ENCODE results near the gene CLEC16A.
"Not testable (repeated sequence)": the region's sequence is repeated elsewhere in the genome, so short reads cannot be mapped to it uniquely, and the experiment has no call there.

The CLEC16A gene

DNA sequence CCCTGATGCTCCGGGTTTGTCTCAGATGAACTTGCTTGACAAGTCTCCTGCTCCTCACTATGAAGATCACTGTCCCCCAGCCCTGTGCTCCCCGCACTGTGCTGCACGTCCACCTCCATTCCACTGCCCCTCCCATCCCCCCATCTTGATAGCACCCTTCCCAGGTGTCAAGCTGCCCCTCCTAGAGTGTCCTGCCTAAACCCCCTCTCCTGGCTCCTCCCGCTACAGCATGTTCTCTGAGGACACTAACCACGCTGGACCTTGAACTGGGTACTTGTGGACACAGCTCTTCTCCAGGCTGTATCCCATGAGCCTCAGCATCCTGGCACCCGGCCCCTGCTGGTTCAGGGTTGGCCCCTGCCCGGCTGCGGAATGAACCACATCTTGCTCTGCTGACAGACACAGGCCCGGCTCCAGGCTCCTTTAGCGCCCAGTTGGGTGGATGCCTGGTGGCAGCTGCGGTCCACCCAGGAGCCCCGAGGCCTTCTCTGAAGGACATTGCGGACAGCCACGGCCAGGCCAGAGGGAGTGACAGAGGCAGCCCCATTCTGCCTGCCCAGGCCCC is 20.6 kb upstream of the CLEC16A start:
- no peak for DNase-seq (ENCODE audit: low read depth)

DNA sequence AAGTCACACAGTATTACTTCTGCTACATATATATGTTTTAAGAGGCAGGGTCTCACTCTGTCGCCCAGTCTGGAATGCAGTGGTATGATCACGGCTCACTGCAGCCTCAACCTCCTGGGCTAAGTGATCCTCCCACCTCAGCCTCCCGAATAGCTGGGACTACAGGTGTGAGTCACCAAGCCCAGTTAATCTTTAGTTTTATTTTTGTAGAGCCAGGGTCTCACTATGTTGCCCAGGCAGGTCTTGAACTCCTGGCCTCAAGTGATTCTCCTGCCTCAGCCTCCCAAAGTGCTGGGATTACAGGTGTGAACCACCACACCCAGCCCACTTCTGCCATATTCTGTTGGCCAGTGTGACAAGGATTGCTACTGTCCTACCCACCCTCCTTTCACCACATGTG is 19.1 kb upstream of the CLEC16A start:
- DNase-seq (ENCODE audit: low read depth), result not testable (repeated sequence)

DNA sequence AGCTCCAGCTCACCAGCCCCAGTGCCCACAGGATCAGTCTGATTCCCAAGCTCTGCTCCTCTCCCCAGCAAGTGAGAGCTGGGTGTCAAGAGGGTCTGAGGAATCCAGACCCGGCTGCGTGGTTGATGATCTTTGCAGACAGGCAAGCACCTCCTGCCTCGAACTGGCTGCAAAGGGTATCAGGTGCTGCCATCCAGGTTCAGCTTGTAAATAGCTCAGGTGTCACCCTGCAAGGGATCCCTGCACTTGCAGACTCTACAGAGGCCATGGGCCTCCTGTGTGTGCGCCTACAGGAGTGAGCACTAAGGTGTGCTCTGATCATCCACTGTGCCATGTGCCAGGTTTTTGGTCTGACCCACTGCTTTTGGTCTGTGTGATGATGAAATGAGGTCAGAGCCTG is 18.3 kb upstream of the CLEC16A start:
- DNase-seq (ENCODE audit: low read depth), result no peak

DNA sequence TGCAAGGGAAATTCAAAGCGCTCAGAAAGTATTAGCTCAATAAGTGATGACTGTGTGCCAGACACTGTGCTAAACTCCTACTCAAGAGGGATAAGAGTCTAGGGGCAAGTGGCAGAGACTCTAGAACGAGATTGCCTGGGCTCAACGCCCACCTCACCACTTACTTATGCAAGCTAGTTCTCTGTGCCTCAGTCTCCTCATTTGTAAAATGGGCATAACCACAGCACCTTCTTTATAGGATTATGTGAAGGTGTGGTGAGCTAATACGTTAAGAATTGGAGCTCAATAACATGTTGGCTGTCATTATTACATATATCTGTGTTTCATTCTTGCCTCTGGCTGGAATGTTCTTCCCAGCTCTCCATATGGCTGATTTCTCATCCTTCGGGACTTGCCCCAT is 17.5 kb upstream of the CLEC16A start:
- no peak for DNase-seq (ENCODE audit: low read depth)

DNA sequence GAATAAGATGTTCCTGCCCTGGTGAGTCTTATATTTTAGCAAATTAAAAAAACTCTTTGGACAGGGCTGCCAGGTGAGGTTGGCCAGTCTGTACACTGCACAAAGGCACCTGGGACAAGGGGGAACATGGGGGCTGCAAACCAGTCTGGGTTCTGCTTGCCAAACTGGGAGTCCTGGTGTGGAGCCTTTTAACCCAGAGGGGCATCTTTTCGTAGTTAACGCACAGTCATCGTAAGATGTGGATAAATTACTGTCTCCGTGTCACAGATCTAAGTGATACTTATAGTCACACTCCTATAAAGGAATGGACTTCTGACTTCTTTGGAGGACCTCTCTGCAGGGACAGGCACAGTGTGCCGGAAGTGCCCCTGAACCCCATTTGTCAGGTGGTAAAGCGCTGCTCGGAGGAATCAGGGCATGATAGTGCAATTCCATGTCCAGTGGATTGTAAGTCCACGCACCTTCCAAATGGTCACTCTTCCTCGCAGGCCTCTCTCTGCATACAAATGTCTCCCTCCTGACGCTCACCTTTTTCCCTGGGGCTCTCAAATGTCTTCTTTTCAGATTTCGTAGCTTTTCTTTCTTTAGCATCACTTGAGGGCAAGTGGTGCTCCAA is 16.8 kb upstream of the CLEC16A start:
- no peak for DNase-seq (ENCODE audit: low read depth)

DNA sequence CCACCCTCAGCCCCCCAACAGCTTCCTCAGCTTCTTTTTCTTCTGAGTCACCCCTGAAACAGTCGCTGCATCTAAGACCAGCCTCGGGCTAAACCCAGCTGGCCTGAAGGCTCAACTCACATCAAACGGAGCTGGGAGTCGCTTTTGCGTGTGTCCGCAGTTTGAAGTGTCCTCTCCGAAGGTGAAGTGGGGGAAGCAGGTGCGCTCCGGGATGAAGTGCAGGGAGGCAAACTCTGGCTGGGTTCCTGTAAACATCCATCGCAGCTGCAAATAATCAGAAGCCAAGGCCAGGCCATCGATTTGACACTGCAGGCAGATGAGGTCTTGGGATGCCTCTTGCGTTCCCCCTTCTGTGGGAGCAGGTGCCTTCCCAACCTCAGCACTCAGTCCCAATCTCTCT is 15.3 kb upstream of the CLEC16A start:
- not testable (repeated sequence) for DNase-seq (ENCODE audit: low read depth)

DNA sequence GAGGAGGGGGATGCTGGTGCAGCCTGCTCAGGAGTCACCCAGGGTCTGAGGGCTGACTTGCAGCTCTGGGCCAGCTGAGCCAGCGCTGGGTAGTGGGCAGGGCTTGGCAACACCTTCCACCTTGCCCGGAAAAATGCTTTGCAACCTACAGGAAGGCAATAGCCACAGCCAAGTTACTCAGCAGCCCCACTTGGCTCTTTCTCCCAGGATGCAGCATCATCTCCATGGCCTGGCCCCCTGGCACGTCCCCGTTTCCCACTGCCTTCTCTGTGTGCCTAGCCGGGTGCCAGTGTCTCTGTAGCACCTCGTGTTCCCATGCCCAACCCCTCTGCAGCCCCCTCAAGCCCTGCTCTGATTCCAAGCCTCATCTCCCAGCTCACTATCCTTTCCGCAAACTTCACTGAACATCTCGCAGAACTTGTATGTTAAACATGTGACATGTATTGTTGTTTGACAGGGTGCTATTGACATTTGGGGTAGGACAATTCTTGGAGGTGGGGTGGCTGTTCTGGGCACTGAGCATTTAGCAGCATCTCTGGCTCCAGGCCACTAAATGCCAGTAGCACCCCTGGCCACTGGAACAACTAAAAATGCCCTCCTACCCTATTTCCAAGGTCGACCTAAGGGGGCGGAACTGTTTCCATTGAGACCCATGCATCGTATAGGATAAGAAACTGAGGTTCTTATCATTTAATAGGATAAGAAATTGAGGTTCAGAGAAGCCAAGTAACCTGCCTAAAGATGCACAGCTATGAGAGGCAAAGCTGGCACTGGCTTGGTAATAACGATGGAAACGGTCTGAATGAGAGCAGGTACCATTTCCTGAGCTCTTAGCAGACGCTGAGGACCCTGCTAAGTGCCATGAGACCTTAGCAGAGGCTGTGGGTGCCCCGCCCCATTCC is 14.3 kb upstream of the CLEC16A start:
- no peak for DNase-seq (ENCODE audit: low read depth)

DNA sequence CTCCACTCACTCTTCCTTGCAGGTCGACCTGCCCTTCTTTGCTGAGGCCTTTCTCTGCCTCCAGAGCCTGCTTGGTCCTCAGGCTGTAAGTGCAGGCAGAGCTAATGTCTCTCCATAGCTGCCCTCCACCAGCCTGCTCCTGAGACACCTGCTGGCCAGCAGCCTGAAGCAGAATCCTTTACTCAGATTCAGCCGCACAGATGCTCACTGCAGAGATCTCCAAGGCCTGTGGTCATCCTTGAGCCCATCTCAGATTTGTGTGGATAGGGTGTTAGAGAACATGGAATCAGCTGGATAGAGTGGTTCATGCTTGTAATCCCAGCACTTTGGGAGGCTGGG is 13.6 kb upstream of the CLEC16A start:
- DNase-seq (ENCODE audit: low read depth), result no peak

DNA sequence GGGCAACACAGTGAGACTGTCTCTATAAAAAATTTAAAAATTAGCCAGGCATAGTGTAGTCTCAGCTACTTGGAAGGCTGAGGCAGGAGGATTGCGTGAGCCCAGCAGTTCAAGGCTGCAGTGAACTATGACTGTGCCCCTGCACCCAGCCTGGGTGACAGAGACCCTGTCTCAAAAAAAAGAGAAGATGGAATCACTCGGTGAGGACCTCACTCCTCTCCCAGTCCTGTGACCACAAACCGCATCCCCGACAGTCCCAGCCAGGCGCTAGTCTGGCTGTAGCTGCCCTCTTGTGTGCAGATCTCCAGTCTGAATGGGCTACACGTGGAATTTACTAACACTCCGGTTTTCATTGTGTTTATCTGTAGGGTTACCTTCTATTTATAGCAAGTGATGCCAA is 13.2 kb upstream of the CLEC16A start:
- DNase-seq (ENCODE audit: low read depth), result no peak

DNA sequence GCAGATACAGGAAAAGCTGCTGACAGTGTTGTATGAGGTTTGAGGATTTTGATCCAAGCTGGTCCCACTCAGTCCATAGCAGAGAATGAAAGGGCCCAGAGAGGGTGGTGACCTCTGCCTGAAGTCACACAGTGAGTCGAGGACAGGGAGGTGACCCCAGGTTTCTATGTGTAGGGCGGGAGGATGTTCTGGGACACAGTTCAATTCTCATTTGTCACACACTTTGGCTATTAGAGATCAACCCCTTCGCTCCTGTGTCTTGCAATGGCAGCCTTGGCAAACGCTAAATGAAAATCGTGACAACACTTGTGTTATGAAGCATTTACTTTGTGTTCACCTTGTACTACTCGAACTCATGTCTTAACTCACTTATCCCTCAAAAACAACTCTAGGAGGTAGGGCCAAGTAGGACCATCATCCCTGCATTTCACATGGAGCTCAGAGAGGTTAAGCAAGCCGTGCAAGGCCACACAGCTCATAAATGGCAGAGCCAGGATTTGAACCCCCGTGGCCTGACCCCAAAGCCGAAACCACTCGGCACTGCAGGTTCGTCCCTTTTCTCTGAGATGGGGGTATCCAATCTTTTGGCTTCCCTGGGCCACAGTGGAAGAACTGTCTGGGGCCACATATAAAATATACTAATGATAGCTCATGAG is 12.3 kb upstream of the CLEC16A start:
- DNase-seq (ENCODE audit: low read depth), result no peak

DNA sequence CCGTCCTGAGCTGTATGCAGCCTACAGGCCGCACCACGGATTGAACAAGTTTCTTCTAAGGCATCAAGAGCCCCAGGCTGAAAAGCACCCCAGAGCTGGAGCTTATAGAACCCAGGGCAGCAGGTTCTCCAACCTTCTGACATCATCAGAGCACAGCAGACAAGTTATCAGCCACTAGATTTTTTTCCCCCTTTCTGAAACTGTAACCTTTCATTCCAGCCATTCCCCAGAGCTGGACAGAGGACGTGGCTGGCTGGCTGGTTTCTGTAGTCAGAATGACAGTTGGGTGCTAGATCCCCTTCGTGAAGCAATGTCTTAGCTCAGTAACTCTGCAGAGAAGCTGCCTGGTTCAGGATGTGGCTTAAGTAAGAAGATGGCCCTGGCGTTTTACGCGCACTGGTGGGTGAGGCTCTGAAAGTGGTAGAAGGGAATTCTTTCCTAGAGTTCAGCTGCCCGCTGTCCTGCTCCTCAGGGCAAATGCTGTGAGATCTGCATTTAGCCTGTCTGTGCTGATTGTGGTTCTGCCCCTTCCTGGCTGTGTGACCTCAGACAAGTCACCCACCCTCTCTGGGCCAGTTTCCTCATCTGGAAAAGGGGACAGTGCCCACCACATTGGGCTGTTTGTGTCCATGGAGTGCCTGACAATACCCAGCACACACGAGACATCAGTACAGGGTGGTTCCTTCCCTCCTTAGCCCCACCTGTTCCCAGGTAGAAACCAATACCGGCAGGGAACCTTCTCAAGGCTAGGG is 11.2 kb upstream of the CLEC16A start:
- DNase-seq (ENCODE audit: low read depth), result no peak

DNA sequence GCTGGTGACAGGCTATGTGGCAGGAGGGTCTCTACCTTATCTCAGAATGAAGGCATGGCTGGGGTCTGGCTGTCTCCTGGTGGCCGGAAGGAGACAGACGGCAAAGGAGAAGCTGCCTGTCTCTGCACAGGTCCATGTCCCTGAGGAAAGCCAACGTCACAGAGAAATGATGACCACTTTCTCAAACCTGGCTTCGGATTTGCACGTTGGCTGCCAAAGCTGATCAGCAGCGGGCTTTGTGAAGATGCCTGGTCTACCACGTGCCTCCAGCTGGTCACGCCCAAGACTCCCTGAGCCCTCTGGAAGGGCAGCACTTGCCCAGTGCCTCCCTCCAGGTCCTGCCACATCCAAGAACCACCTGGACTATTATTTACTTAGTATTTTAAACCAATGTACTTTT is 10.5 kb upstream of the CLEC16A start:
- no peak for DNase-seq (ENCODE audit: low read depth)

DNA sequence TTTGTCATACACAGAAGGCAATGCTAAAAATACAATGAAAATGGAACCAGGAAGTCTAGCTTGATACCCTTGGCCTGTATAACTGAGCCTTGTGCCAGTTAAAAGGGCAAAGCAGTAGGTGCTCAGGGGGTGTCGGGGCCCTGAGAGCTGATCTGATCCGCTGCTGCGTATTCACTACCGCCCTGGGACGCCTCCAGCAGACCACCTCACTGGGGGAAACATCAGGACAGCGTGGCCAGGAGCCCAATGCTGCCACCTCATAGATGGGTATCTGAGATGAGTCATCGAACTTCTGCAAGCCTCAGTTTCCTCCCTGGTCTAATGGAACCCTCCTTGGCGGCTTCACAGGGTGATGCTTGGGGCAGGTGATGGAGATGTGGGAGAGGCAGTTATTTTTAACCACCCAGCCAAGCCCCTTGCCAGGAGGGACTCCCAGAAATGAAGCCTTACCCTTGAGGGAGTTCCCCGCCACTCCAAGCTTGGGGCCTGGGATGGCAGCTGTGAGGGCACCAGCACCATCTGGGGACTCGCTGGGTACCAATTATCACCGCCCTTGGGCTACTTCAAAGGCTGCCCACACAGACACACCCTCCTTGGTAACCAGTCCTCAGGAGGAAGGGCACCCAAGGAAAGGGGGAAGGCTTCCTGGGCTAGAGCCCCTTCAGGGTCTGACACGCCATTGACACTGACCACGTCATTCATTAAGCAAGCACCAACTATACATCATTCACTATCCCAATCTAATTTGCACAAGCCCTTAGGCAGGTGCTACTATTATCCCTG is 9.8 kb upstream of the CLEC16A start:
- DNase-seq (ENCODE audit: low read depth), result no peak

DNA sequence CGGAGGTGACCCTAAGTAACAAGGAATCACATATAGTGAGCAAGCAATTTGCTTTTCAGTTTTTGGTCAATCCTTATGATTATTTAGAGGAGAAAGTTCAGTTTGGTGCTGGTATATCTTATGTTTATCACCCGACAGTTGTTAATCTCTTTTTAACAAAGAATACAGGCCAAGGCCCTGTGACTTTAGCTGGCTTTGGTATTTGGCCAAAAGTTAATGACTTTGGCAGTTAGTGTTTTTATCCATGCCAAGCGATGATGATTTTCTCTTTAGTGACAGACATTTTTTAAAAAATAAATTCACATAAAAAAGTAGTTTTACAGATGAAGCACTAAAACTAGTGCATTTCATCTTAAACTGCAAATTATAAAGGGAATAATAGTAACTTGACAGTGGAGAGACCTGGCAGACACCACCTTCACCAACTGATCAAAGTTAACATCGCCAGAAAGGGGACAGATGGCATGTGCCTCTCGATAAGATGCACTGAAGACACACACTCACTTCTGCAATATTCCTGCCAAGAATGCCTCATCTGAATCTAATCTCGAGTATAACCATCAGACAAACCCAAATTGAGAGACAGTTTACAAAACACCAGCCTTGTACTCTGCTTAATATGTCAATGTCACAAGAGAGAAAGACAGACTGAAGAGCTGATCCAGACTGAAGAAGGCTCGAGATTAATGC is 9.0 kb upstream of the CLEC16A start:
- DNase-seq (ENCODE audit: low read depth), result no peak

DNA sequence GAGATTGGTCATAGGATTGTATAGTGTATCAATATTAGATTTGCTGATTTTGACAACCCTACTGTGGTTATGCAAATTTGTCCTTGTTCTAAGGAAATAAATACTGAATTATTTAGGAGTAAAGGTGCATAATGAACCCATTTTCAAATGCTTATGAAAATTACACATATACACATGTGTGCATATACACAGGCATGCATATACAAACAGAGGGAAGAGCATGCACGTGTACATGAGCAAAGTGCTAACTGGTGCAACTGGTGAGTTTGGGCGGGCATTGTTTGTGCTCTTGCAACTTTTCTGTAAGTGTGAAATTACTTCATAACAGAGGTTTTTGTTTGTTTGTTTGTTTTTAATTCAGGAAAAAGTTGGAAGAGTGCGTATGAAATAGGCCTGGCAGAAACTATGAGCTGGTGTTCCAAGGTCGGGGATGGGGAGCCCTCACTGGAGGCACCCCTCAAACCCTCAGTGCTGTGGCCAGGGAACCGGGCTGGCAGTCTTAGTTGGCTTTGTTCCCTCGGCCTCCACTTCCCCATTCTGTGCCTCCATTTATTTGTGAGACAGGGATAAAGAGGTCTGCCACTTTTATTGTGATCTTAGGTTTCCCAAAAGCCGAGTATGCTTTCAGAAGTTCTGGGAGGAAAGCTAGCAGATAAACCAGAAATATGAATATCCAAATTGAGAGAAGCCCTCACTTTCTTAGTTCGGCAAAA is 7.9 kb upstream of the CLEC16A start:
- no peak for DNase-seq (ENCODE audit: low read depth)

DNA sequence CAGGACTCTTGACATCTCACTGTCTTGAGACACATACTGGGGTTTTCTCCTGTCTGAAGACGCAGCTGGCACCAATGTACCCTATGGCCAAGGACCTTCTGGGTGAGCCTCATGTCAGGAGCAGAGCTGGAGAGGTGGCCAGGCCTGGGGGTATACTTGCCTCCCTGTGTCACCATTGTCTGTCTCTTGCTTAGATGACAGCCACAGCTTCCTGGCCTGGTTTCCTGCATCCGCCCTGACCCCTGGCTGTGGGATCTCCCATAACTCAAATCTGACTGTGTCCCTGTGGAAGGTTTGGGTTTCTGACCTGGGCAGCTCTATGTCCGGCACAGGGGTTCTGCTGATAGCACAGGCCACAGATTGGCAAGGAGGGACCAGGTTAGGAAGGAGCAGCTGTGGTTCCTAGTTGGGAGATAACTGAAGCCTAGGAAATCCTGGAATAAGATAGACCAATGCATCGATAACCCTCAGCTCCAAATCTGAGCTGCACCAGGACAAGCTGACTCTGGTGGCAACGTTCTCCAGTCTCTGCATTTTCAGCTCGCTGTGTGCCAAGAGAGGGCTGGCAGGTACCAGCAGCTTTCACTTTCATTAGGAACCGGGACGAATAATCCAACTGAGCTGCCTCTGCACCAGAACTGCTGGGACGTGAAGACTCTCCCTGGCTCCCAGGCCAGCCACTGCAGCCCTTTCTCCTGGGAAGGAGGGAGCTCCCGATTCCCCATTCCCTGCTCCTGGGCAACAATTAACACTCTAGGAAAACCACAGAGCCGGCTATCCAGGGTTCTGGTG is 7.1 kb upstream of the CLEC16A start:
- DNase-seq (ENCODE audit: low read depth), result no peak

DNA sequence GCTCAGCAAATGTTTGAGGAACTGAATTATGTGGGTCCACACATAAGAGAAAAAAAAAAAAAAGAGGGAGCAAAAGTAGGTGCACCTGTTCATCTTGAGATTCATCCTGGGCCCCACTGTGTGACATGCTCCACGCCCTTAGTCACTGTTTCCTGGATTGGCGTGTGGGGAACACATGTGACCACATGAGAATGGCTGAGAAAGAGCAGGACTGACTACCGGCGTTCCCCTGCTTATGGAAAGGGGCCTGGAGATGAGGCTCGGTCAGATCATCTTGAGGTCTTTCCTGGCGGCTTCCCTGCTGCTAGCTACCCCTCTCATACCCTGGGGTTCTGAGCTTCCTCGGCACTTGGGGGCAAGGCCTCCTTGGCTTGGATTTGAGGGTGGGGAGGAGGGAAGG is 6.0 kb upstream of the CLEC16A start:
- DNase-seq (ENCODE audit: low read depth), result no peak

DNA sequence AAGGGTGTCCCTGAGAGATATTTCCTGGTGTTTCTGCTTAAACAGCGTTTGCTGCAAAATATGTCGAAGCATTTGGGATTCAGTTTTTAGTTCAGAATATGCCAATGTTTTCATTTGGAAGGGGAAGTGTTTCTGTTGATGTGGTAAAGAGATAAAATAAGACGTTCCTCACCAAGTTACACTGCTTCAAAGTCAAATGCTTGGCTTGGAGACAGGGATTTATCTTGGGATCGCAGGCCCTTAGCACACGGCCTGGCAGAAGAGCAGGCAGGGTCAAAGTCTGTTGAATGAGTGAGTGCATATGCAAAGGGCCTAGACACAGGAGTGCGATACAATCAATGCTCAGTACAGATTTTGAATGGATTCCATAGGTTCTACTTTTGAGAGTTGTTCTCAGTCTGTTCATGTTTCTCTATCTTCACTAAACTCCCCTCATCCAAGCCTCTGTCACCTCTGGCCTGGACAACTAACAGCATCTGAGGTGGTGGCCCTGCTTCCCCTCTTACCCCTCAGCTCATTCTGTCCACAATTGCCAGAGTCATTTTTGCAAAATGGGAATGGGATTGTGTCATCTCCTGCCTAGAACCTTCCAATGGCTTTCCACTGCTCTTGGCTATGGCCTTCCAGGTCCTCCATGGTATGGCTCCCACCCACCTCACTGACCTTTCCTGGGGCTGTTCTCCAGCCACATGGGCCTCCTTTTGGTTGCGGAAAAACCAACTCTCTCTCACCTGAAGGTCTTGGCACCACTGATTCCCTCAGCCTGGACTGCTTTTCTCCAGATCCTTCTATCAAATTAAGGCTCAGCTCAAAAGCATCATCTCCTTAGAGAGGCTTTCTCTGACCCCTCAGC is 5.3 kb upstream of the CLEC16A start:
- DNase-seq (ENCODE audit: low read depth), result no peak
